ENCODE measurements around the gene RFPL3. TPM values are rescaled to one million over a fixed set of nuclear protein-coding genes. Genes with fewer than 3 reads are reported as not detected.
"Not testable (repeated sequence)": the region's sequence is repeated elsewhere in the genome, so short reads cannot be mapped to it uniquely, and the experiment has no call there.

RFPL3 gene
- total RNA-seq, result not detected in 2 replicates

DNA sequence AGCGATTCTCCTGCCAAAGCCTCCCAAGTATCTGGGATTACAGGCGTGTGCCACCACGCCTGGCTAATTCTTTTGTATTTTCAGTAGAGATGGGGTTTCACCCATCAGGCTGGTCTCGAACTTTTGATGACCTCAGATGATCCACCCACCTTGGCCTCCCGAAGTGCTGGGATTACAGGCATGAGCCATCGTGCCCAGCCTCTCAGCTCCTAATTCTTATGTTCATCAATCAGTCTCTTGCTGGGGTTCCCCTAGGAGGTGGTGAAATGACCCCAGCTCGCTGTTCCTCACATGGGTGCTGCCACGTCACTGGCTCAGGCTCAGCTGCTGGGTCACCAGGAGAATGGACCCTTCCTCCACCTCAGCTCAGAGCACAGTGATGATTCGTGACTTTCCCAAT is at the start of gene RFPL3:
TSS of gene RFPL3 (plus strand) at position 301 of the 400 bp plus-strand sequence. CDS start 205 bp downstream, outside the sequence.
- intact Hi-C loops (cut with micrococcal nuclease); H3K9me3 Mint-ChIP-seq; H3K4me3 Mint-ChIP-seq (ENCODE audit: low read depth); DNase-seq (ENCODE audit: low spot score); H3K4me1 Mint-ChIP-seq (ENCODE audit: low read depth); H3K27ac Mint-ChIP-seq; H3K36me3 Mint-ChIP-seq (ENCODE audit: low read depth); H3K27me3 Mint-ChIP-seq (ENCODE audit: low read depth): not testable (repeated sequence)

DNA sequence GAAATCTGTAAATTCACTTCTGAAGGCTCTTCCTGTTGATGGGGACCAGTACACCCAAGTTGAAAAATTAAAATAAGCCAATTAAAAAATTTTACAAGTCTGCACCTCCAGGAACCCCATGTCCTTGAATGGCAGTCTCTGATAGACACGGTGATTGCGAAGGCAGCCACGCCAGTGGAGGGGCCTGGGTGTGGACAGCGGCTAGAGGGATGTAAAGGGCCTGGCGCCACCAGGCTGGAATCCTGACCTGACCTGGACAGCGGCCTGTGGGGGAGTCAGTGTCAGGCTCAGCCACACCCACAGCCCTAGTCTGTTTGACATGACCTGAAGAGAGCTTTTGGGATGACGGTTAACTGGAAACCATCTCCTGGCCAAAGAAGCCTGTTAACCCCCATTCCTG is 49.5 kb upstream of the RFPL3 start:
- no peaks in the 10 kb centered on the region for H3K36me3 Mint-ChIP-seq (ENCODE audit: low read depth)
- no peak overlapping the region for H3K4me3 Mint-ChIP-seq (ENCODE audit: low read depth)
- no peaks in the 10 kb centered on the region for H3K4me1 Mint-ChIP-seq (ENCODE audit: low read depth)
- no peak for DNase-seq (ENCODE audit: low spot score)
- intact Hi-C loops (cut with micrococcal nuclease), result no loop called here
- no peaks in the 10 kb centered on the region for H3K9me3 Mint-ChIP-seq
- no peak overlapping the region for H3K27ac Mint-ChIP-seq
- H3K27me3 Mint-ChIP-seq (ENCODE audit: low read depth), result peaks cover 5% of the 10 kb centered on the region

DNA sequence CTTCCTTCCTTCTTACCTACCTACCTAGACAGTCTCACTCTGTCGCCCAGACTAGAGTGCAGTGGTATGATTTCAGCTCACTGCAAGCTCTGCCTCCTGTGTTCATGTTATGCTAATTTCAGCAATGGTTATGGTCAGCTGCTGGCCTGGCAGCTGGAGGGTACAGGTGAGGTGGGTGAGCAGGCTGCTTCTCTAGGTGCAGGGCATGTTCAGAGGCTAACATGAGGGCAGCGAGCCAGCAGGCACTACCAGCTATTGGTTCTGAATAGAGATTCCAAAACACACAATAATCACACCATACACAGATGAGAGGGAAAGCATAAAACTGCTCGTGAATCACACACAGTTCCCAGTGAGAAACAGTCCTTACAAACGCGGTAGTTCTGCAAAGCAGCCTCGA is 48.7 kb upstream of the RFPL3 start:
- Mint-ChIP-seq H3K9me3 (no peaks in the 10 kb centered on the region), H3K27me3 (ENCODE audit: low read depth) (peaks cover 3% of the 10 kb centered on the region), H3K4me1 (ENCODE audit: low read depth) (no peaks in the 10 kb centered on the region), H3K4me3 (ENCODE audit: low read depth) (no peak overlapping the region), H3K36me3 (ENCODE audit: low read depth) (no peaks in the 10 kb centered on the region), H3K27ac (no peak overlapping the region)
- intact Hi-C loops (cut with micrococcal nuclease), result no loop called here
- no peak for DNase-seq (ENCODE audit: low spot score)

DNA sequence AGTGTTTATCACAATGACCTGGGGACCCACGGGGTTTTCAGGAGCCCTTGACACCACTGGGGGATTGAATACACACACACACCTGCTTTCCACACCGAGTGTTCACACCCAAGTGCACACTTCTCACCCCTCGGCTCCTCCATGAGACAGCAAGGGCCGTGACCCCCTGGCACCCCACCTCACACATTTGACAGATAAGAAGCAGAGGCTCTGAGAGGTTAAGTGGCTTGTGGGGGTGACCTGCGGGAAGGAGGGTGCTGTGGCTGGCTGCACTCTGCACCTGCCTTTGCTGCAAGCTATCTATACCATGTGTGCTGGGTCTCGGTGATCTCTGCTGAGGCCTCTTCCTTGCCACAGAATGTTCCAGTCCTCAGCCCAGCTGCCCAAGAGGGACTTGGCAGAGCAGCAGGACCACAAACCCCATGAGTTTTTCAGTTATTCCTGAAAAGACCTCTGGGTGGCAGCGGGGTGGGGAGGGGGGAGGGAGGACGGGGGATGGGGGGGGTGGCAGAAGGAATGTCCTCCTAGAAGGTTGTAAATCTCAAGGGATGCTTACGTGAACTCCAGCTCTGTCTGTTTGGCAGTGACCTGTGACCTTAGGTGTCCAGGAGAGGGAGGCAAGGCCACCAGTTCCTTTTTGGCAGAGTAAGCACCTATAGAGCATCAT is 47.9 kb upstream of the RFPL3 start:
- no peaks in the 10 kb centered on the region for H3K9me3 Mint-ChIP-seq
- no peak overlapping the region for H3K27ac Mint-ChIP-seq
- H3K4me3 Mint-ChIP-seq (ENCODE audit: low read depth), result no peak overlapping the region
- no peaks in the 10 kb centered on the region for H3K4me1 Mint-ChIP-seq (ENCODE audit: low read depth)
- H3K36me3 Mint-ChIP-seq (ENCODE audit: low read depth), result no peaks in the 10 kb centered on the region
- no peak for DNase-seq (ENCODE audit: low spot score)
- intact Hi-C loops (cut with micrococcal nuclease), result no loop called here
- H3K27me3 Mint-ChIP-seq (ENCODE audit: low read depth), result peaks cover 3% of the 10 kb centered on the region

DNA sequence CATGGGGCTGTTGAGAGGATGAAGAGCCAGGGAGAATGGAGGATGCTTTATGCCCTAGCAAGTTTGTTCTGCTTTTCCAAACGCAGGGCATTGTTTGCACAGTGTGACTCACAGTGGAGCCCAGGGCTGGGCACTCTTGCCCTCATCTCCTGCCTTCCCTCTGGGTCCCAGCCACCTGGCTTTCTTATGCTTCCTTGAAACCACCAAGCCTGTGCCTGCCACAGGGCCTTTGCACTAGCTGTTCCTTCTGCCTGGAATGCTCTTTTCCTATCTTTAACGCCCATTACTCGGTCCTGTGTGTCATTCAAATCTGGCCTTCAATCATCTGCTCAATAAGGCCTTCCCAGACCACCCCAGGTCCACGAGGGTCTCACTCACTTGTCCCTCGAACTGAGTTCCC is 46.9 kb upstream of the RFPL3 start:
- no peaks in the 10 kb centered on the region for H3K4me1 Mint-ChIP-seq (ENCODE audit: low read depth)
- no peak for DNase-seq (ENCODE audit: low spot score)
- no peaks in the 10 kb centered on the region for H3K36me3 Mint-ChIP-seq (ENCODE audit: low read depth)
- intact Hi-C loops (cut with micrococcal nuclease), result no loop called here
- H3K27ac Mint-ChIP-seq, result no peak overlapping the region
- peaks cover 10% of the 10 kb centered on the region for H3K27me3 Mint-ChIP-seq (ENCODE audit: low read depth)
- no peak overlapping the region for H3K4me3 Mint-ChIP-seq (ENCODE audit: low read depth)
- H3K9me3 Mint-ChIP-seq, result no peaks in the 10 kb centered on the region

DNA sequence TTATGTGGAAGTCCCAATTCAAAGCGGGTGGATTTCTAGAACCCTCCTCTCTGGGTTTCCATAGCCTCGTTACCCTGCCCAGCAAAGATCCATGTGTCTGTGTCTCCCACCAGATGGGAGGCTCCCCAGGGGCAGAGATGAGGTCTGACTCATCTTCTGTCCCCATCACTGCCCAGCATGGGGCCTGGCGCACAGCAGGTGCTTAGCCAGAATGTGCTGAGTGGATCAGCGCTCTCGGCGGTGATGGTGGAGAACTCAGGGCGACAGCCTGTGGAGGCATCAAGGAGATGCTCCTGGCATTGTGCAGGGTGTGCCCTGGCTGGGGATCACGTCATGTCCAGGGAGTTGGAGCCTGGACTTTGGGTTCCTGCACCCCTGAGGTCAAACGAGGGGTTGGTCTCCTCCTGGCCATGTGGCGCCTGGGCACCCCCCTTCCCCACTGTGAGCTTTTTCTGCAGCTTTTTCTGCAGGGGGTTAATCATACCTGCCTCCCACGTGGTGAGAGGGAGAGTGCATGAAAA is 46.1 kb upstream of the RFPL3 start:
- Mint-ChIP-seq H3K9me3 (no peaks in the 10 kb centered on the region), H3K27ac (no peak overlapping the region), H3K27me3 (ENCODE audit: low read depth) (peaks cover 10% of the 10 kb centered on the region), H3K4me3 (ENCODE audit: low read depth) (no peak overlapping the region), H3K36me3 (ENCODE audit: low read depth) (no peaks in the 10 kb centered on the region), H3K4me1 (ENCODE audit: low read depth) (no peaks in the 10 kb centered on the region)
- DNase-seq (ENCODE audit: low spot score), result no peak
- intact Hi-C loops (cut with micrococcal nuclease), result no loop called here

DNA sequence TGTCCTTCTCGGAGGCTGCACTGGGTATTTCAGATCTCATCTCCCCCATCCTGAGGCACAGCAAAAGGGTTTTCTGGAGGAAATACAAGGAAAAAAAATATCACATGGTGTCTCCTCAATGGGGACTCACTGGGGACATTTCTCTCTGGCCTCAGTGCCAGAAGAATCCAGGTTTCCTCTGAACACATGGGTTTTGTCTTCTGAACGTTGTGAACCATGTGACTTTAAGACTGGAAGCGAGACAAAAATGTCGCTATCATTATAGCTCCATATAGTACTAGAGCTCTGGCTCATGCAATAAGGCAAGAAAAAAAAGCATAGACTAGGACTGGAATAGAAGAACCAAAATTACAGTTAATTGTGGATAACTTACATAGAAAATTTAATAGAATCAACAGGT is 44.9 kb upstream of the RFPL3 start:
- Mint-ChIP-seq H3K4me3 (ENCODE audit: low read depth) (no peak overlapping the region), H3K27ac (no peak overlapping the region), H3K36me3 (ENCODE audit: low read depth) (no peaks in the 10 kb centered on the region), H3K9me3 (no peaks in the 10 kb centered on the region), H3K4me1 (ENCODE audit: low read depth) (no peaks in the 10 kb centered on the region), H3K27me3 (ENCODE audit: low read depth) (peaks cover 11% of the 10 kb centered on the region)
- intact Hi-C loops (cut with micrococcal nuclease), result no loop called here
- no peak for DNase-seq (ENCODE audit: low spot score)

DNA sequence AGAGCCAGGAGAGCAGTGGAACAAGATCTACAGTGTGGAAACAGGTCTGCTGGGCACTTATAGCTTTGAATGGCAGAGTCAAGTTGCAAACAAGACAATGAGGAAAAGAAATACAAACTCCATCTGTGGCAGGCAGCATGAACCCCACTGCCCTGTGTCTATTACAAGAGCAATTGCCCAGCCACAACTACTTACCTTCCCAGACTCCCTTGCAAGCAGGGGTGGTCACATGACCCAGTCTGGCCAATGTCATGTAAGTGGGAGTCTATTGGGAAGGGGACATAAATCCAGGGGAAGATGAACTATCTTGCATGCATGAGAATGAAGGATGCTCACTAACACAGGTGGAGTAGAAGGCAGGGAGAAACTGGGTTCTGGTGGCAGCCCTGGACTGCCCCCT is 44.1 kb upstream of the RFPL3 start:
- H3K9me3 Mint-ChIP-seq, result no peaks in the 10 kb centered on the region
- no peaks in the 10 kb centered on the region for H3K36me3 Mint-ChIP-seq (ENCODE audit: low read depth)
- intact Hi-C loops (cut with micrococcal nuclease), result no loop called here
- DNase-seq (ENCODE audit: low spot score), result no peak
- no peak overlapping the region for H3K27ac Mint-ChIP-seq
- H3K4me1 Mint-ChIP-seq (ENCODE audit: low read depth), result no peaks in the 10 kb centered on the region
- peaks cover 17% of the 10 kb centered on the region for H3K27me3 Mint-ChIP-seq (ENCODE audit: low read depth)
- no peak overlapping the region for H3K4me3 Mint-ChIP-seq (ENCODE audit: low read depth)

DNA sequence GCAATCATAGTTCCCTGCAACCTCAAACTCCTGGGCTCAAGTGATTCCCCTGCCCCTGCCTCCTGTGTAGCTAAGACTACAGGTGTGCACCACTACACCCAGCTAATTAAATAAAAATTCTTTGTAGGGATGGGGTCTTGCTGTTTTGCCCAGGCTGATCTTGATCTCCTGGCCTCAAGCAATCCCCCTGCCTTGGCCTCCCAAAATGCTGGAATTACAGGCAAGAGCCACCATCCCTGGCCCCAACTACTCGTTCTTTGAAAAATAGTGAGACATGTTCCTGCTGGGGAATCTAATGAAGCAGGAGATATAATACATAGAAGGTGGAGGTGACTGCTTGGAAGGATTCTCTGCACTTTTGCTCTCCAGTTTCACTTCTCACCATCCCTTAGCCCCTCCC is 40.1 kb upstream of the RFPL3 start:
- intact Hi-C loops (cut with micrococcal nuclease), result no loop called here
- Mint-ChIP-seq H3K36me3 (ENCODE audit: low read depth) (no peaks in the 10 kb centered on the region), H3K27ac (no peak overlapping the region), H3K4me3 (ENCODE audit: low read depth) (no peak overlapping the region), H3K9me3 (no peaks in the 10 kb centered on the region), H3K27me3 (ENCODE audit: low read depth) (peaks cover 17% of the 10 kb centered on the region), H3K4me1 (ENCODE audit: low read depth) (no peaks in the 10 kb centered on the region)
- DNase-seq (ENCODE audit: low spot score), result no peak

DNA sequence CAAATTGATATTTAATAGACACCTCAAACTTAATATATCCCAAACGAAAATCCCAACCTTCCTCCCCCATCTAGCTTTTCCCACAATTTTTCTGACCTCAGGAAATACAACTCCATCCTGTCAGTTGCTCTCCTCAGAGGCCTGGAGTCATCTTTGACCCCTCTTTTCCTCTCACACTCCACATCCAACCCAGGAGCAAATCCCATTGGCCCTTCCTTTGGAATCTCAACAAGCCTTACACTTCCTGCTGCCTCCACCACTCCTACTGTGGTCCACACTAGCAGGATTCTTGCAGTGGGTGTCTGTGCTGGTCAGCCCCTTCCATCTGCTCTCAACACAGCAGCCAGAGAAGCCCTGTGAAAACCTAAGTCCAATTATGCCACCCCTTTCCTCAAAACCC is 39.3 kb upstream of the RFPL3 start:
- H3K4me3 Mint-ChIP-seq (ENCODE audit: low read depth), result no peak overlapping the region
- no peak overlapping the region for H3K27ac Mint-ChIP-seq
- no peaks in the 10 kb centered on the region for H3K36me3 Mint-ChIP-seq (ENCODE audit: low read depth)
- peaks cover 17% of the 10 kb centered on the region for H3K27me3 Mint-ChIP-seq (ENCODE audit: low read depth)
- DNase-seq (ENCODE audit: low spot score), result no peak
- no peaks in the 10 kb centered on the region for H3K4me1 Mint-ChIP-seq (ENCODE audit: low read depth)
- intact Hi-C loops (cut with micrococcal nuclease), result no loop called here
- no peaks in the 10 kb centered on the region for H3K9me3 Mint-ChIP-seq

DNA sequence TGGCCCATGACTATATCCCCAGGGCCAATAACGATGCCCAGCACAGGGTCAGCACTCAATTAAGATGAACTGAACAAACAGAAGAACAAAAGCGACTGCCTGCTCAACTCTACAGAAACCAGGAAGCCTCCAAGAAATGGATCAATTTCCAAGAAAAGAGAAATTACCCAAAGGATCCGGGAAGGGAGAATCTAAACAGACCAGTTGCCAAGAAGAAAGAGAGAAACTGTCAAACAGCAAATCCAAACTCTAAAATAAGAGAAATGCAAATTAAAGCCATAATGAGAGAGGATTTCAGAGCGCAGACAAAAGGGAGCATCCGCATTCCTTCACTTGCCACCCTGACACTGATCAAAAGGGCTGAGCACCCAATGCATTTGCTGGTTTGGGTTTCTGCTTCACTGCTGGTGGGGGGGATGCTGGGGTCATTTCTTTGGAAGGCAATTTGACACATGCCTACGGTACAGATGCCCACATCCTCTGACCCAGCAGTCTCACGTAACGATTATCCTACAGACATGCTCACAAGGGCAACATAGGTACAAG is 37.7 kb upstream of the RFPL3 start:
- Mint-ChIP-seq H3K27ac (no peak overlapping the region), H3K4me3 (ENCODE audit: low read depth) (no peak overlapping the region), H3K9me3 (no peaks in the 10 kb centered on the region), H3K27me3 (ENCODE audit: low read depth) (peaks cover 12% of the 10 kb centered on the region), H3K4me1 (ENCODE audit: low read depth) (no peaks in the 10 kb centered on the region), H3K36me3 (ENCODE audit: low read depth) (no peaks in the 10 kb centered on the region)
- intact Hi-C loops (cut with micrococcal nuclease), result no loop called here
- DNase-seq (ENCODE audit: low spot score), result no peak

DNA sequence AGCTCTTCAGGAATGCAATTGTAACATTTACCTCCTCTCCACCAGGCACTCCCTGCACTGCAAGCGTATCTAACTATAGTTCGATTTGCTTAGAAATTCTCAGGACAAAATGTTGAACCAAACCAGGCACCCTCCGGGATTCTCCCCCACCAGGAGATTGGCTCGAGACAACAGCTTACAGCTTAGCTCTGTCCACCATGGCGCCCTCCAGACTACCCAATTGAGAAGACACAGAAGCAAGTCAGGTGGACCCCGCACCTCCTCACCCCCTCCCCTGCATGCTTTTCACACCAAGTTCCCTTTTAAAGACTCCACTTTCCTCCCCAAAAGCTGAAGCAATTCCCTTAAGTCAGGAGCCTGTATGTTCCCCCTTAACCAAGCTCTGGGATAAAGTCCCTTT is 34.7 kb upstream of the RFPL3 start:
- Mint-ChIP-seq H3K27ac (no peak overlapping the region), H3K9me3 (no peaks in the 10 kb centered on the region), H3K4me3 (ENCODE audit: low read depth) (no peak overlapping the region), H3K36me3 (ENCODE audit: low read depth) (no peaks in the 10 kb centered on the region), H3K4me1 (ENCODE audit: low read depth) (no peaks in the 10 kb centered on the region), H3K27me3 (ENCODE audit: low read depth) (peaks cover 4% of the 10 kb centered on the region)
- intact Hi-C loops (cut with micrococcal nuclease), result no loop called here
- no peak for DNase-seq (ENCODE audit: low spot score)

DNA sequence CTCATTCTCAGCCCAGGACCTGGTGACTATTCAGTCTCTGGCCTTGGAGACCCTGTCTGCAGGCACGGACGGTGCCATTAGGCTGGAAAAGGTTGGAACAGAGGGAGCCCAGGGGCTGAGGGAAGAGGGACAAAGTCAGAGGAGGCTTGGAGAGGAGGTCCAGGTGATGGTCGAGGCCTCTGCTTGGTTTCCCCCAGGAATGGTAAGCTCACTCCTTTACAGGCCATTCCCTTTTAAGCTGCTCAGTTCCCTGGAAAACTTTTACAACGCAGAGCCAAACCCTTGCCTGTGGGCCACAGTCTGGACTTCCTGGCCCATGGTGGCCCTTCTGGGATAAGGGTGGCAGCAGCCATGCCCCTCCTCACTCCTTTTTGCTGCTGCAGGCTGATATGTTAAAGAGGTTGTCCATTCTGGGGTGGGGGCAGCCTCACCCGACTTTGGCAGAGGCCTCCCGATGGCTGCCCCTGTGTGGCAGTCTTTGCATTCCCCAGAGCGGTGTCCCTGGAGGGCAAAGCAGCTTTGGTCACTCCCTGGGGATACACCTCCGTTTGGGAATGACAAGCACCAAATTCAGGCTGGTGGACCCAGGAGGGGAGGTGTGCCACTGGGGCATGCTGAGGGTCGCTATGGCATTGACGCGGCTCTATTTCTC is 34.0 kb upstream of the RFPL3 start:
- no peak for DNase-seq (ENCODE audit: low spot score)
- Mint-ChIP-seq H3K27ac (no peak overlapping the region), H3K4me1 (ENCODE audit: low read depth) (no peaks in the 10 kb centered on the region), H3K9me3 (no peaks in the 10 kb centered on the region), H3K4me3 (ENCODE audit: low read depth) (no peak overlapping the region), H3K36me3 (ENCODE audit: low read depth) (no peaks in the 10 kb centered on the region), H3K27me3 (ENCODE audit: low read depth) (no peaks in the 10 kb centered on the region)
- intact Hi-C loops (cut with micrococcal nuclease), result no loop called here
